Skin of body (tissue), 2 donors: ENCODE measurements around the gene DIPK1A. TPM values are rescaled to one million over a fixed set of nuclear protein-coding genes. Genes with fewer than 3 reads are reported as not detected.
"Not testable (repeated sequence)": the region's sequence is repeated elsewhere in the genome, so short reads cannot be mapped to it uniquely, and the experiment has no call there.

Experiments used
- DNase-seq: peaks from one replicate; lab custom pipeline; 2025; lab: John Stamatoyannopoulos, UW
- total RNA-seq: library from RNA; depleted of rRNA; stranded (reverse); fragments of >200 nt; gene quantifications from one replicate; pipeline ENCODE4 v1.2.3, GENCODE V29; 2014

The DIPK1A gene
- total RNA-seq, 1 donor from 2014 or later: 13.0 TPM

GRCh38 chr1:92921031-92922023, 39.9 kb downstream of the DIPK1A start:
- DNase-seq: no peak

- DNase-seq: peak; percentile 55
These were observed 44.4 kb downstream of the DIPK1A start for GRCh38 chr1:92916899-92917298.

- no peak for DNase-seq
These were observed 45.7 kb downstream of the DIPK1A start for GRCh38 chr1:92915547-92915946.

- no peak for DNase-seq
These were observed 48.0 kb downstream of the DIPK1A start for GRCh38 chr1:92913093-92913819.

- DNase-seq: no peak
These were observed 51.2 kb downstream of the DIPK1A start for GRCh38 chr1:92910081-92910480.

- DNase-seq: no peak
These were observed 51.9 kb downstream of the DIPK1A start for GRCh38 chr1:92909321-92909720.

- DNase-seq: no peak
These were observed 53.1 kb downstream of the DIPK1A start for GRCh38 chr1:92907949-92908684.

- DNase-seq: no peak
These were observed 57.5 kb downstream of the DIPK1A start for GRCh38 chr1:92903765-92904164.

- DNase-seq: no peak
These were observed 58.9 kb downstream of the DIPK1A start for GRCh38 chr1:92902406-92902744.

GRCh38 chr1:92901699-92902405, 59.4 kb downstream of the DIPK1A start:
- DNase-seq: no peak

GRCh38 chr1:92901126-92901525, 60.1 kb downstream of the DIPK1A start:
- no peak for DNase-seq

GRCh38 chr1:92900539-92900938, 60.7 kb downstream of the DIPK1A start:
- no peak for DNase-seq

GRCh38 chr1:92899780-92900179, 61.5 kb downstream of the DIPK1A start:
- no peak for DNase-seq

- not testable (repeated sequence) for DNase-seq
These were observed 63.2 kb downstream of the DIPK1A start for GRCh38 chr1:92898053-92898452.

- DNase-seq: no peak
These were observed 73.8 kb downstream of the DIPK1A start for GRCh38 chr1:92887465-92887864.

- DNase-seq: no peak
These were observed 74.3 kb downstream of the DIPK1A start for GRCh38 chr1:92886886-92887419.

- no peak for DNase-seq
These were observed 77.1 kb downstream of the DIPK1A start for GRCh38 chr1:92884195-92884594.

GRCh38 chr1:92883297-92883696, 78.0 kb downstream of the DIPK1A start:
- DNase-seq: no peak

- DNase-seq: no peak
These were observed 78.4 kb downstream of the DIPK1A start for GRCh38 chr1:92882819-92883218.

GRCh38 chr1:92881391-92881790, 79.9 kb downstream of the DIPK1A start:
- DNase-seq: no peak
